IMR-90 (cell line): ENCODE measurements around the gene TFIP11. TPM values are rescaled to one million over a fixed set of nuclear protein-coding genes. Genes with fewer than 3 reads are reported as not detected.

Experiments
- ATAC-seq: fragments of 200-7000 bp; cut with Tn5 transposase; 2 replicates; pipeline ENCODE4 v1.9.1; 2020; ENCODE audit warnings: low read depth, mild to moderate bottlenecking, moderate library complexity
- BruUV-seq: library from RNA; stranded (reverse); fragments of 400-500 nt; replicated peaks from 2 replicates; lab custom pipeline; 2021; lab: Mats Ljungman, UMichigan
- CTCF ChIA-PET: fragments of 300-600 bp; formaldehyde crosslinking; extraction: SDS; loops from one replicate; lab custom pipeline; 2021; ENCODE audit warnings: antibody characterized with exemption; lab: Yijun Ruan, JAX
- POLR2A ChIA-PET: fragments of 300-600 bp; sonication (Branson Sonifier 250); formaldehyde crosslinking; loops from one replicate; lab custom pipeline; 2022; ENCODE audit warnings: antibody characterized with exemption; ENCODE audit not compliant: unreplicated experiment; lab: Charles Lee
- DNase-seq: peaks from one replicate; pipeline ENCODE4 v3.0.0; 2013
- H2AFZ ChIP-seq: replicated peaks from 2 replicates; pipeline ENCODE3; 2013; ENCODE audit warnings: low read length, mild to moderate bottlenecking; ENCODE audit not compliant: poor library complexity
- H2AK5ac ChIP-seq: 2 replicates; pipeline ENCODE4 v1.6.1; 2013; ENCODE audit warnings: low read depth, low read length, inconsistent platforms
- H2AK9ac ChIP-seq: replicated peaks from 2 replicates; pipeline ENCODE3; 2013; ENCODE audit warnings: mild to moderate bottlenecking, low read depth, low read length, moderate library complexity; ENCODE audit not compliant: poor library complexity
- H2BK120ac ChIP-seq: 2 replicates; pipeline ENCODE4 v1.6.1; 2013; ENCODE audit warnings: low read depth, low read length, inconsistent platforms
- H2BK15ac ChIP-seq: 3 replicates; pipeline ENCODE4 v1.6.1; 2013; ENCODE audit warnings: low read depth, low read length, inconsistent platforms
- H2BK20ac ChIP-seq: 2 replicates; pipeline ENCODE4 v1.6.1; 2013; ENCODE audit warnings: low read depth, mild to moderate bottlenecking, inconsistent platforms, low read length, moderate library complexity
- H2BK5ac ChIP-seq: 2 replicates; pipeline ENCODE4 v1.6.1; 2013; ENCODE audit warnings: mild to moderate bottlenecking, low read depth, low read length, inconsistent platforms; ENCODE audit not compliant: poor library complexity, severe bottlenecking
- H3K14ac ChIP-seq: replicated peaks from 2 replicates; pipeline ENCODE4 v1.6.1; 2013; ENCODE audit warnings: low read depth, low read length, inconsistent platforms
- H3K18ac ChIP-seq: 2 replicates; pipeline ENCODE4 v1.6.1; 2013; ENCODE audit warnings: low read depth, low read length, control low read depth
- H3K23ac ChIP-seq: 2 replicates; pipeline ENCODE4 v1.6.1; 2013; ENCODE audit warnings: low read depth, low read length, inconsistent platforms
- H3K27ac ChIP-seq: 2 replicates; pipeline ENCODE4 v1.5.1; 2013; ENCODE audit warnings: mild to moderate bottlenecking, control low read depth, low read length; ENCODE audit not compliant: insufficient read depth
- H3K27me3 ChIP-seq: 2 replicates; pipeline ENCODE4 v1.6.1; 2013; ENCODE audit warnings: low read length; ENCODE audit not compliant: control insufficient read depth, insufficient read depth
- H3K36me3 ChIP-seq: 2 replicates; pipeline ENCODE4 v1.6.1; 2013; ENCODE audit warnings: low read length, mixed read lengths; ENCODE audit not compliant: control insufficient read depth, insufficient read depth
- H3K4ac ChIP-seq: 2 replicates; pipeline ENCODE4 v1.6.1; 2013; ENCODE audit warnings: low read depth, low read length, inconsistent platforms
- H3K4me1 ChIP-seq: 2 replicates; pipeline ENCODE4 v1.6.1; 2013; ENCODE audit warnings: low read length, mixed read lengths; ENCODE audit not compliant: control insufficient read depth, insufficient read depth
- H3K4me2 ChIP-seq: 2 replicates; pipeline ENCODE4 v1.6.1; 2013; ENCODE audit warnings: low read depth, mild to moderate bottlenecking, control low read depth, low read length, moderate library complexity
- H3K4me3 ChIP-seq: 2 replicates; pipeline ENCODE4 v1.5.1; 2013; ENCODE audit warnings: low read depth, mild to moderate bottlenecking, control low read depth, low read length, moderate library complexity; ENCODE audit not compliant: insufficient read depth
- H3K56ac ChIP-seq: 2 replicates; pipeline ENCODE4 v1.6.1; 2013; ENCODE audit warnings: low read length, inconsistent platforms; ENCODE audit not compliant: insufficient read depth; ENCODE audit errors: extremely low read depth
- H3K79me1 ChIP-seq, 2 experiments: 2 replicates each; pipeline ENCODE4 v1.6.1; 2013; ENCODE audit warnings: low read length in 2 of 2, inconsistent platforms in 1 of 2, low read depth in 1 of 2
- H3K9ac ChIP-seq: 2 replicates; pipeline ENCODE4 v1.6.1; 2013; ENCODE audit warnings: low read depth, low read length, control low read depth
- H3K9me1 ChIP-seq: 2 replicates; pipeline ENCODE4 v1.6.1; 2013; ENCODE audit warnings: low read length, inconsistent platforms; ENCODE audit not compliant: insufficient read depth
- H3K9me3 ChIP-seq: 2 replicates; pipeline ENCODE4 v1.6.1; 2013; ENCODE audit warnings: low read length; ENCODE audit not compliant: control insufficient read depth, insufficient read depth
- H4K20me1 ChIP-seq: 2 replicates; pipeline ENCODE4 v1.6.1; 2013; ENCODE audit warnings: low read length, inconsistent platforms; ENCODE audit not compliant: insufficient read depth
- H4K5ac ChIP-seq: 2 replicates; pipeline ENCODE4 v1.6.1; 2013; ENCODE audit warnings: mild to moderate bottlenecking, low read depth, low read length, control low read depth
- H4K8ac ChIP-seq, 2 experiments: 2 replicates each; pipeline ENCODE4 v1.6.1; 2013; ENCODE audit warnings: low read depth in 2 of 2, low read length in 2 of 2, control low read depth in 1 of 2, inconsistent platforms in 1 of 2
- H4K91ac ChIP-seq: 2 replicates; pipeline ENCODE4 v1.6.1; 2013; ENCODE audit warnings: low read depth, low read length, inconsistent platforms; ENCODE audit not compliant: insufficient read depth
- CEBPB ChIP-seq: IDR thresholded peaks from 2 replicates; pipeline ENCODE4 v1.6.1; 2012; ENCODE audit warnings: low read depth, low read length, improper control_type of control experiment
- FOS ChIP-seq: fragments of 150-350 bp; IDR thresholded peaks from 2 replicates; pipeline ENCODE4 v1.6.1; 2016; ENCODE audit warnings: low read depth, low read length
- MXI1 ChIP-seq: IDR thresholded peaks from 2 replicates; pipeline ENCODE4 v1.6.1; 2012; ENCODE audit warnings: low read depth, mild to moderate bottlenecking, low read length, moderate library complexity, borderline replicate concordance
- SMC3 ChIP-seq: fragments of 150-350 bp; IDR thresholded peaks from 2 replicates; pipeline ENCODE4 v1.6.1; 2016; ENCODE audit warnings: low read depth, mild to moderate bottlenecking, antibody characterized with exemption, low read length, moderate library complexity
- USF2 ChIP-seq: fragments of 150-350 bp; IDR thresholded peaks from 2 replicates; pipeline ENCODE4 v1.6.1; 2017; ENCODE audit warnings: mild to moderate bottlenecking, antibody characterized with exemption, low read length, low read depth
- WGBS, 2 experiments: methylation state at CpG; one replicate each; pipeline versions ENCODE4 v1.1.5 to v1.1.7; 2013; ENCODE audit warnings: missing lambda C conversion rate in 2 of 2; ENCODE audit not compliant: insufficient read length in 1 of 2; ENCODE audit errors: extremely low coverage in 2 of 2; 5-methylcytosine and 5-hydroxymethylcytosine counted together
- dilution Hi-C: fragments of 300-500 bp; cut with HindIII; formaldehyde crosslinking; loops from one replicate; pipeline ENCODE4 v1.14.3; 2018; ENCODE audit warnings: low sequenced_read_pairs; ENCODE audit not compliant: unreplicated experiment
- in situ Hi-C: fragments of 300-500 bp; cut with MboI; formaldehyde crosslinking; loops from 3 replicates; pipeline ENCODE4 v1.14.3; 2019; ENCODE audit warnings: low sequenced_read_pairs, inconsistent platforms, mixed read lengths
- intact Hi-C: fragments of 100-400 bp; cut with micrococcal nuclease; formaldehyde crosslinking; loops from 2 replicates; pipeline ENCODE4 v1.10.0; 2022
- polyA plus RNA-seq, 3 experiments: library from polyadenylated mRNA; depleted of rRNA; stranded (reverse); fragments of >200 nt; gene quantifications; 2 replicates each; pipeline ENCODE4 v1.2.3, GENCODE V29; 2012; ENCODE audit warnings: low replicate concordance in 1 of 3
- total RNA-seq: library from RNA; depleted of rRNA; stranded (reverse); fragments of >200 nt; gene quantifications from 2 replicates; pipeline ENCODE4 v1.2.3, GENCODE V29; 2012
- TF ChIP-seq, protein P1 (sequence below): fragments of 150-350 bp; IDR thresholded peaks from 2 replicates; pipeline ENCODE4 v1.6.1; 2016; ENCODE audit warnings: low read depth, mild to moderate bottlenecking, low read length, moderate library complexity, borderline replicate concordance

Gene TFIP11
- total and polyA plus RNA-seq, 2 of the 4 experiments (the other 2 are of a cell fraction) = 22.5 to 43.2 TPM

GRCh38 chr22:26492220-26492619, 20.1 kb downstream of the TFIP11 start:
- Histone ChIP-seq H3K4ac (no peak overlapping the region), H3K79me1 (peaks cover 4 to 37% of the 10 kb centered on the region in 2 experiments; a peak in 3 of 4 replicates), H3K18ac (no peak overlapping the region), H3K27ac (no peak overlapping the region), H3K4me1 (no peaks in the 10 kb centered on the region), H3K23ac (no peak overlapping the region), H2BK15ac (no peak overlapping the region), H2BK5ac (no peak overlapping the region), H3K56ac (no peak overlapping the region), H3K36me3 (peaks cover 65% of the 10 kb centered on the region), H2AFZ (no peak overlapping the region), H3K9ac (no peak overlapping the region), H4K5ac (no peak overlapping the region), H3K14ac (no peak overlapping the region), H4K20me1 (no peaks in the 10 kb centered on the region; the same call in 1 of the 2 replicates), H4K8ac (no peak overlapping the region), H3K9me3 (no peaks in the 10 kb centered on the region), H3K9me1 (no peaks in the 10 kb centered on the region), H3K27me3 (no peaks in the 10 kb centered on the region), H2AK9ac (no peak overlapping the region), H3K4me3 (no peak overlapping the region), H4K91ac (no peak overlapping the region), H2AK5ac (no peak overlapping the region), H3K4me2 (no peak overlapping the region), H2BK120ac (no peak overlapping the region), H2BK20ac (no peak overlapping the region)
- DNase-seq (no peak), ATAC-seq (no peak)
- intact Hi-C loops = no loop called here
- WGBS, 2 experiments = no CpG with 5 or more reads among the region's 9 CpGs
- ChIA-PET CTCF (no interaction called here), POLR2A (no interaction called here)
- no TSS peak for BruUV-seq
- in situ Hi-C loops = no loop called here
- TF ChIP-seq MXI1 (no peak), USF2 (no peak), CEBPB (no peak), FOS (no peak), SMC3 (no peak)
- TF ChIP-seq, protein P1, sequence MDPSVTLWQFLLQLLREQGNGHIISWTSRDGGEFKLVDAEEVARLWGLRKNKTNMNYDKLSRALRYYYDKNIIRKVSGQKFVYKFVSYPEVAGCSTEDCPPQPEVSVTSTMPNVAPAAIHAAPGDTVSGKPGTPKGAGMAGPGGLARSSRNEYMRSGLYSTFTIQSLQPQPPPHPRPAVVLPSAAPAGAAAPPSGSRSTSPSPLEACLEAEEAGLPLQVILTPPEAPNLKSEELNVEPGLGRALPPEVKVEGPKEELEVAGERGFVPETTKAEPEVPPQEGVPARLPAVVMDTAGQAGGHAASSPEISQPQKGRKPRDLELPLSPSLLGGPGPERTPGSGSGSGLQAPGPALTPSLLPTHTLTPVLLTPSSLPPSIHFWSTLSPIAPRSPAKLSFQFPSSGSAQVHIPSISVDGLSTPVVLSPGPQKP = no peak
- dilution Hi-C loops = no loop called here
